Activated CD4-positive, alpha-beta T cell treated with anti-CD3 and anti-CD28 coated beads for 24 hours (primary cell): ENCODE data around the gene ANKRD13D.
A peak's percentile ranks its signal among the peaks of the same experiment; 100 is the strongest.
"Not testable (repeated sequence)": the region's sequence is repeated elsewhere in the genome, so short reads cannot be mapped to it uniquely, and the experiment has no call there.

Experiments
- DNase-seq, 2 donors: peaks; one replicate each; pipeline ENCODE4 v3.0.0-alpha.2; 2020; ENCODE audit warnings: low read depth in 2 of 2

ANKRD13D gene

GRCh38 chr11:67289226-67289650 is at the start of gene ANKRD13D:
ANKRD13D (plus strand) TSS chr11:67289303; CDS start chr11:67289461, 158 bp downstream.
- no peak for DNase-seq

DNA sequence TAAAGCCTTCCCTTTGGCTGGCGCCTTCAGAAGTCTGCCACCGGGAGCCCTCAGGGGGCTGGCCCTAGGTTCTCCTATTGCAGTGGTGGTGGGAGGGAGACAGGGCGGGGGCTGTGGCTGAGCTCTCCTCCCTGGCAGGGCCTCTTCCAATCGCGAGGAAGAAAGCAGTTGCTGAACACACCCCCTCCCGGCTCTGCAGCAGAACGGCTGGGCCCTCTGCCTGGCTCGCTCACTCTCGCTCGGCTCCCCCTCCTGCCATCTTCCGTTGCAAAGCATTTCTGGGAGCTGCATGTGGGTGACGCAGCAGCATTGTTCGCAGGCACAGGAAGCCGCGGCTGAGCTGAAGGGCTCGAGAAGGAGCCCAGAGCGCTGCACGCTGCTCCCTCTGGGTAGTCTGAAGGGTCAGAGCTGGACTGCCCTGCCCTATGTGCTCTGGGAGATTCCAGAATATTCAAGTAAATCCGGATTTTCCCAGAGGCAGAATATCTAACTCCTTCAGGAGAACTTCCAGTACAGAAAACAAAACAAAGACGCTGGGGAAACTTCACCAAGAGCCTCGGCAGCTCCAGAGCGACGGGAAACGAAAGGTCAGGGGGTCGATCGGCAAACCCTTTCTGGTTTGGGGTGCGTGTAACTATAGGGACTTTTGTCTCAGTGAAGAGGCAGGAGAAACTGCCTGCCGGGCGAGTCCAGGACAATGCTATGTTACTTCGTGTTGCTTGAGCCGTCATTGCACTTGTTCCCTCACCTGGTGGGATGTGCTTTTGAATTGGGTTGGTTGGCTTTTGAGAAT is 49.1 kb upstream of the ANKRD13D start:
- peak; percentile 91 to 93 for DNase-seq

GRCh38 chr11:67240576-67241389 is 48.3 kb upstream of the ANKRD13D start:
- DNase-seq: peak; percentile 69 to 73

- DNase-seq: no peak
Measured at GRCh38 chr11:67242548-67242947, 46.6 kb upstream of the ANKRD13D start.

GRCh38 chr11:67243051-67243450 is 46.1 kb upstream of the ANKRD13D start:
- DNase-seq: no peak

DNA sequence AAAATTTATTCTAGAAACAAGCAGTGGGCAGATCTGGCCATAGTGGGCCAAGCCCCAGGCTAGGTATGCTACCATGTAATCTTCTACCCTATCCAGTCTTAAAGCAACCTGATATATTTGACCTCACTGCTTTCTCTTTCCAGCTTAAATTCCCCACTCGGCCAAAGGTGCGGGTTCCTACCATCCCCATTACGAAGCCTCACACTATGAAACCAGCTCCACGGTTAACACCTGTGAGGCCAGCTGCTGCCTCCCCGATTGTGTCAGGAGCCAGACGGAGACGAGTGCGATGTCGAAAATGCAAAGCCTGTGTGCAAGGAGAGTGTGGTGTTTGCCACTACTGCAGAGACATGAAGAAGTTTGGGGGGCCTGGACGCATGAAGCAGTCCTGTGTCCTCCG is 44.1 kb upstream of the ANKRD13D start:
- no peak for DNase-seq

- no peak for DNase-seq
Measured at GRCh38 chr11:67247946-67248550, 41.1 kb upstream of the ANKRD13D start.

- DNase-seq: no peak
Measured at GRCh38 chr11:67248653-67249052, 40.5 kb upstream of the ANKRD13D start.

DNA sequence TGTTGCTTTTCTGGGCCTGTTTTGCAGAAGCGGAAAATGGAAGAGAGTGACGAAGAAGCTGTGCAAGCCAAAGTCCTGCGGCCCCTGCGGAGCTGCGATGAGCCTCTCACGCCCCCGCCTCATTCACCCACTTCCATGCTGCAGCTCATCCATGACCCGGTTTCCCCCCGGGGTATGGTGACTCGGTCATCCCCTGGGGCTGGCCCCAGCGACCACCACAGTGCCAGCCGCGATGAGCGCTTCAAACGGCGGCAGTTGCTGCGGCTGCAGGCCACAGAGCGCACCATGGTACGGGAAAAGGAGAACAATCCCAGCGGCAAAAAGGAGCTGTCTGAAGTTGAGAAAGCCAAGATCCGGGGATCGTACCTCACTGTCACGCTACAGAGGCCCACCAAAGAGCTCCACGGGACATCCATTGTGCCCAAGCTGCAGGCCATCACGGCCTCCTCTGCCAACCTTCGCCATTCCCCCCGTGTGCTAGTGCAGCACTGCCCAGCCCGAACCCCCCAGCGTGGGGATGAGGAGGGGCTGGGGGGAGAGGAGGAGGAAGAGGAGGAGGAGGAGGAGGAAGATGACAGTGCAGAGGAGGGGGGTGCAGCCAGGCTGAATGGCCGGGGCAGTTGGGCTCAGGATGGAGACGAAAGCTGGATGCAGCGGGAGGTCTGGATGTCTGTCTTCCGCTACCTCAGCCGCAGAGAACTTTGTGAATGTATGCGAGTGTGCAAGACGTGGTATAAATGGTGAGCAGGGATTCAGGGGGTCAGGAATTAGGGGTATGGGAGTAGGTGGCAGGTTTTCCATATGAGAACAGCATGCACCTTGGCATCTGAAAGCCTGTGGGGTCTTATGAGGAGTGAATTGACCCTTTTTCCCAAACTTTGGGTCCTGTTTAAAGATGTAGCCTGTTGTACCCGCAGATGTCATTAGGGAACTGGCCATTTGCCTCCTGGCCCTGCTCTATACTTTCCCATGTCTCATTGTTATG is 38.8 kb upstream of the ANKRD13D start:
- no peak for DNase-seq

DNA sequence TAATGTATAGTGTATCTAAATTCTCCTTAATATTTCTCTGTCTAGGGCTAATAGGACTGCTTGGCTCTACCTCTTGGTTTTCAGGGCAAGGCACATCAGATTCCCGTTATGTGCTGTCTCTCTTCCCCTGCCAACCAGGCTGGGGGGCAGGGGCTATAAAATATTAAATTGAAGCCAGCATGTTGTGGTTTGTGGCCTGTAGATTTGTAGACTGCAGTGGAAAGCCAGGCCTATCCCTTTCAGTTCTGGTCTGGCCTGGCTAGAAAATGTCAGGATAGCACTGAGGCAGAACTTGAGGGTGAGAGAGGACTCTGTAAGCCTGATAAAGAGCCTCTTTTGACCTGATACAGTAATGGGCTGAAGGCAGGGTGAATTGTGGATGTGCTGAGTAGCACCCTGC is 37.3 kb upstream of the ANKRD13D start:
- no peak for DNase-seq

DNA sequence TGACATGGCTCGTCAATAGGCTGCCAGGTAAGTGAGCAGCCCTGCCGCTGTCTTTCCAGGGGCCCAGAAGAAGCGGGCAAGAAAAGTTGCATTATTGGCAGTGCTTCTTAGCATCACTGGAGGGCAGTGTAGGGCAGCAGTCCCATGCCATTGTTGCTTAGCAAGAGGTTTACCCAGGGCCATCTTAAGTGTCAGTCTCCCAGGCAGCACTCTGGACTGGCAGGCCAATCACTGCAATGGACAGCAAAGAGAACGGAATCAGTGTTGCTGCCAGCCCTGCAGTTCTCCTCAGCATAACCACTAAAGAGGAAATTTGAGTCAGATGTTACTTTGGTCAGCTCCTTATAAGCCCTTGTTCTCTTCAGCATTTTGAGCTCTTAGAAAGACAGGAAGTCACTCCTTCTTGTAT is 36.3 kb upstream of the ANKRD13D start:
- DNase-seq: no peak

DNA sequence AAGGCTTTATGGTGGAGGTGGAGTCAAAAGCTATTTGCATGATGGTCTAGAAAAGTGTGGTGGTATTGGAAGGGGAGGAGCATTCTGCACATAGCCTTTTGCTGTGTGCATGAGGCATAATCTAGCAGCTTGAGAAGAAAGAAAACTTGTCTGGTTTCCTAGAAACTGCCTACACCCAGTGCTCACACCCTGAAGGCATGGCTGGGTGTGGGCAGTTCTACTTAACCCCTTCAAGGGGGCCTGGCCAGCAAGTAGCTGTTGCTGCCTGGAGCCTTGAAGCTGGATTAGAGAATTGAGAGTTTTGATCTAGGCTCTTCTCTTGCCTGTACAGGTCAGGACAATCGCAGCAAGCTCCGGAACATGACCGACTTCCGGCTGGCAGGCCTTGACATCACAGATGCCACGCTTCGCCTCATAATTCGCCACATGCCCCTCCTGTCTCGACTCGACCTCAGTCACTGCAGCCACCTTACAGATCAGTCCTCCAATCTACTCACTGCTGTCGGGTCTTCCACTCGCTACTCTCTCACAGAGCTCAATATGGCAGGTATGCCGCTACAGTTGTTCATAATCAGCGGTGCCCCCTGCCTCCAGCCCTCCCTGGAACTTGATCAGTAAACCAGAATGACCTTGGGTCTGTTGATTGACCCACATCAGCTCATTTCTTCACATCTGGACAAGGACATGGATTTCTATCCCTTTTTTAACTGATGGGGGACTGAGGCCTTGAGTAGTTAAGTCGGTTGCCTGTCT is 35.1 kb upstream of the ANKRD13D start:
- no peak for DNase-seq

- DNase-seq: no peak
Measured at GRCh38 chr11:67254798-67255197, 34.3 kb upstream of the ANKRD13D start.

DNA sequence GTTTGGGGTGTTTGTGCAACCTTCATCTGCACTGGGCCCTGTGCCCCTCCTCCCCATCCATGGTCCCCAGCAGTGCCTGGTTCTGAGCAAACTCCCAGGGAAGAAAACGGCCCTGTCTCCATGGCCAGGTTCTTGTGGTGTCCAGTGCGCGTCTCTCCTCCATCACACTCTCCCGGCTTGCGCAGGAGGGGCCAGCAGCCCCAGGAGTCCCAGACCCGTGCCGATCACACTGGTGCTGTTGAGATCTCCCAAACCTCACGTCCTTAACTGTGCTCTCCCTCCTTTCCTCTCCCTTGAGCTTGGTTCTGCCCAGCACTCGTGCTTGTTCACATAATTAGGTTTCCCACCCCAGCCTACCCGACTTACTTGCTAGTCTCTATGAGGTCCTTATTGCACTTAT is 33.8 kb upstream of the ANKRD13D start:
- no peak for DNase-seq

GRCh38 chr11:67255864-67256263 is 33.2 kb upstream of the ANKRD13D start:
- no peak for DNase-seq

- no peak for DNase-seq
Measured at GRCh38 chr11:67256477-67257135, 32.5 kb upstream of the ANKRD13D start.

GRCh38 chr11:67260406-67260805 is 28.7 kb upstream of the ANKRD13D start:
- DNase-seq: no peak

GRCh38 chr11:67260885-67261639 is 28.0 kb upstream of the ANKRD13D start:
- DNase-seq: not testable (repeated sequence)

DNA sequence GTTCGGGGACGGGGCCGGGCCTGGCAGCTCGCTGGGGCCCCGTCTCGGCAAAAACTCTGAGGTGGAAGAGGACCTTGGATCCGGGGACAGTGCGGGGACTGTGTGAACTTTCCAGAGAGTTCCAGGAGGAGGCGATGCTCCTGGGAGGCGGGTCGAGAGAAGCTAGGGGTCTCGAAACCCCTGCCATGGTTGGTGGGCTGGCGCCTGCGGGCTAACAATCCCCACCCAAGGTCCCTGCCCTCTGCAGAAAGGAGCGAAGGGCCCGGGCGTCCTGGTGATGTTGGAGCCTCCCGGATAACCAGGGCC is 27.5 kb upstream of the ANKRD13D start:
- no peak for DNase-seq
